B cell (primary cell): Measurements from ENCODE around the gene IGSF3. TPM values are rescaled to one million over a fixed set of nuclear protein-coding genes. Genes with fewer than 3 reads are reported as not detected.

ENCODE experiments used
- ATAC-seq: fragments of 200-7000 bp; cut with Tn5 transposase; one replicate; pipeline ENCODE4 v1.10.0; 2021; ENCODE audit warnings: low read depth, mild to moderate bottlenecking, moderate number of reproducible peaks, moderate library complexity
- CTCF ChIA-PET: fragments of 350-600 bp; sonication (Branson Sonifier 250); formaldehyde crosslinking; loops from one replicate; lab custom pipeline; 2021; ENCODE audit warnings: antibody characterized with exemption, inconsistent platforms; lab: Charles Lee
- POLR2A ChIA-PET: fragments of 350-600 bp; sonication (Branson Sonifier 250); formaldehyde crosslinking; loops from one replicate; lab custom pipeline; 2021; ENCODE audit warnings: antibody characterized with exemption; lab: Charles Lee
- DNase-seq: peaks from one replicate; pipeline ENCODE4 v3.0.0; 2013
- H2AFZ ChIP-seq: 2 replicates; pipeline ENCODE4 v1.6.1; 2012; ENCODE audit warnings: mild to moderate bottlenecking, low read depth, low read length; ENCODE audit not compliant: insufficient read depth, poor library complexity, severe bottlenecking
- H3K27ac ChIP-seq, 2 donors: 1 replicate in 1 of 2; 2 replicates in 1 of 2; pipeline ENCODE4 v1.5.1; 2012 to 2013; ENCODE audit warnings: low read length in 2 of 2, mild to moderate bottlenecking in 2 of 2, moderate library complexity in 1 of 2
- H3K27me3 ChIP-seq, 4 experiments: fragments of 200-600 bp in 1 of 4; sonication (generic) in 1 of 4; replicated peaks in 1 of 4; 1 replicate in 2 of 4; 2 replicates in 2 of 4; pipeline versions ENCODE4 v1.6.1 to v1.7.0; 2013 to 2016; ENCODE audit warnings: low read length in 3 of 4, mild to moderate bottlenecking in 2 of 4, mixed read lengths in 1 of 4, moderate library complexity in 1 of 4; ENCODE audit not compliant: insufficient read depth in 4 of 4, control insufficient read depth in 3 of 4; ENCODE audit errors: control extremely low read depth in 1 of 4
- H3K36me3 ChIP-seq, 2 experiments: replicated peaks in 1 of 2; 1 replicate in 1 of 2; 2 replicates in 1 of 2; pipeline versions ENCODE4 v1.6.1 to v1.7.1; 2013; ENCODE audit warnings: low read length in 1 of 2; ENCODE audit not compliant: insufficient read depth in 2 of 2, control insufficient read depth in 1 of 2; ENCODE audit errors: control extremely low read depth in 1 of 2, extremely low read depth in 1 of 2
- H3K4me1 ChIP-seq, 2 donors: fragments of 200-600 bp in 1 of 2; sonication (generic) in 1 of 2; 1 replicate in 1 of 2; 2 replicates in 1 of 2; pipeline versions ENCODE4 v1.5.1 to v1.6.1; 2013 to 2017; ENCODE audit warnings: low read length in 2 of 2; ENCODE audit not compliant: control insufficient read depth in 2 of 2, insufficient read depth in 2 of 2
- H3K4me2 ChIP-seq: replicated peaks from 2 replicates; pipeline ENCODE3; 2012; ENCODE audit warnings: mild to moderate bottlenecking, low read depth, low read length; ENCODE audit not compliant: poor library complexity, severe bottlenecking
- H3K4me3 ChIP-seq, 5 experiments: fragments of 200-600 bp in 1 of 5; sonication (generic) in 1 of 5; 1 replicate in 3 of 5; 2 replicates in 2 of 5; pipeline versions ENCODE4 v1.5.1 to v1.7.0; 2011 to 2016; ENCODE audit warnings: low read length in 4 of 5, mild to moderate bottlenecking in 4 of 5, low read depth in 2 of 5, control low read depth in 1 of 5, moderate library complexity in 1 of 5; ENCODE audit not compliant: insufficient read depth in 1 of 5; ENCODE audit errors: control extremely low read depth in 1 of 5, extremely low read depth in 1 of 5
- H3K79me2 ChIP-seq: fragments of 200-600 bp; sonication (generic); one replicate; pipeline ENCODE4 v1.6.0; 2016; ENCODE audit warnings: low read length; ENCODE audit not compliant: control insufficient read depth, insufficient read depth
- H3K9ac ChIP-seq: fragments of 200-600 bp; sonication (generic); 2 replicates; pipeline ENCODE4 v1.6.1; 2017; ENCODE audit warnings: mild to moderate bottlenecking, low read length, moderate library complexity
- H3K9me3 ChIP-seq, 3 donors: one replicate each; pipeline versions ENCODE4 v1.6.1 to v1.7.1; 2013; ENCODE audit warnings: low read length in 2 of 3; ENCODE audit not compliant: control insufficient read depth in 2 of 3, insufficient read depth in 1 of 3; ENCODE audit errors: control extremely low read depth in 1 of 3
- H4K20me1 ChIP-seq: 2 replicates; pipeline ENCODE4 v1.6.0; 2012; ENCODE audit warnings: mild to moderate bottlenecking, low read length; ENCODE audit not compliant: insufficient read depth, control insufficient read depth, poor library complexity, severe bottlenecking
- H3K27ac Mint-ChIP-seq: one replicate; pipeline ENCODE4 v1.8.0; 2021; ENCODE audit warnings: mixed read lengths
- H3K27me3 Mint-ChIP-seq: one replicate; pipeline ENCODE4 v1.8.0; 2021; ENCODE audit warnings: mixed read lengths
- H3K4me1 Mint-ChIP-seq: one replicate; pipeline ENCODE4 v1.8.0; 2021; ENCODE audit warnings: mixed read lengths
- H3K4me3 Mint-ChIP-seq: one replicate; pipeline ENCODE4 v1.8.0; 2021; ENCODE audit warnings: mixed read lengths
- H3K9me3 Mint-ChIP-seq: one replicate; pipeline ENCODE4 v1.8.0; 2022; ENCODE audit warnings: mixed read lengths; ENCODE audit not compliant: insufficient read depth
- CTCF ChIP-seq: fragments of 200-600 bp; IDR thresholded peaks from one replicate; pipeline ENCODE4 v1.8.0; 2022; ENCODE audit warnings: antibody characterized with exemption, mild to moderate bottlenecking
- EZH2 ChIP-seq: IDR thresholded peaks from 2 replicates; pipeline ENCODE4 v1.6.1; 2012; ENCODE audit warnings: borderline replicate concordance, low read depth, mild to moderate bottlenecking, moderate library complexity, low read length; ENCODE audit not compliant: insufficient read depth, poor library complexity, severe bottlenecking
- WGBS: methylation state at CpG from one replicate; pipeline ENCODE4 v1.1.5; 2013; ENCODE audit warnings: missing lambda C conversion rate; ENCODE audit not compliant: insufficient coverage; 5-methylcytosine and 5-hydroxymethylcytosine counted together
- intact Hi-C: fragments of 100-400 bp; cut with micrococcal nuclease; formaldehyde crosslinking; loops from one replicate; pipeline ENCODE4 v1.10.0; 2022
- polyA plus RNA-seq: library from polyadenylated mRNA; depleted of rRNA; stranded (reverse); fragments of >200 nt; gene quantifications from 2 replicates; pipeline ENCODE4 v1.2.3, GENCODE V29; 2012
- total RNA-seq, 2 donors: library from RNA; stranded (reverse); fragments of 120-200 nt in 1 of 2; gene quantifications; 1 replicate in 1 of 2; 2 replicates in 1 of 2; pipeline versions ENCODE4 v1.2.3 to v1.2.4, GENCODE V29; 2013 to 2022

Gene IGSF3
- total and polyA plus RNA-seq, 2 donors (not counting 1 experiment from before 2014, with no cell fraction given) = 0.49 TPM; not detected in 1

DNA sequence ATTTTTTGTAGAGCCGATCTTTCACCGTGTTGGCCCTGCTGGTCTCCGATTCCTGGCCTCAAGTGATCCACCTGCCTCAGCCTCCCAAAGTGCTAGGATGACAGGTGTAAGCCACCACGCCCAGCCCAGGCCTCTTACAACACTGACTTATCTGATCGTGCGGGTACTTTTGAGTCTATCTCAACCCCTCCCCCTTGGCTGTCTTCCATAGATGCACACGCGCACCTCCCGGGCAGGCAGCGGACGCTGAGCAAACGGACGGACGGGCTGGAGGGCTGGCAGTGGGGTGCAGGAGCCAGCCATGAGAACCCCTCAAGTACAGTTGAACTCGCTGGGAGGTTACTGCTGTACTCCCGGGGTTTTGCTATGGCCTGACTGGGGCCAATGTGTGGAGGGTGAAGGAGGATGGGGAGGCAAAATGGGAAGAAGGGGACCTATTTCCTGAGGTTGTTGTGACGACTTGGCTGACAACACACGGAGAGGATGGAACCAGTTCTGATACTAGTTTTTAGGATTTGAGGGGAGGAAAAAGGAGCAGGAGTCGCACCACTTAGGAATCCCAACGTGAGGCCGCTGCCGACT lies 97.7 kb downstream of the IGSF3 start:
- H3K4me2 ChIP-seq = peak overlapping the region; percentile 85
- peak overlapping the region; percentile 96 for H3K4me3 Mint-ChIP-seq
- peak overlapping the region; percentile 54 to 92 for H3K27ac ChIP-seq
- no peaks in the 10 kb centered on the region for H3K27me3 Mint-ChIP-seq
- CTCF ChIA-PET = interaction anchor here (1.1 to 3.9 kb wide), 5 partner anchors 12 to 85 kb away, joined by 3 to 27 read pairs (median 11); no protein-coding TSS in a partner anchor
- H3K27ac Mint-ChIP-seq = peak overlapping the region; percentile 94
- ATAC-seq = peak; percentile 5
- H3K4me1 Mint-ChIP-seq = peaks cover 67% of the 10 kb centered on the region
- H3K36me3 ChIP-seq = no peaks in the 10 kb centered on the region
- no peak for TF ChIP-seq EZH2
- no peak for TF ChIP-seq CTCF
- H3K4me1 ChIP-seq = peaks cover 9 to 33% of the 10 kb centered on the region in 2 donors
- peak overlapping the region; percentile 85 for H3K9ac ChIP-seq
- H3K9me3 ChIP-seq = peaks cover 0 to under 1% (median 0%) of the 10 kb centered on the region in 3 donors
- POLR2A ChIA-PET = interaction anchor here (0.6 to 1.8 kb wide), 3 partner anchors 12 to 71 kb away, joined by 4 to 10 read pairs (median 7); no protein-coding TSS in a partner anchor
- peaks cover 30% of the 10 kb centered on the region for H3K79me2 ChIP-seq
- H4K20me1 ChIP-seq = no peaks in the 10 kb centered on the region
- H3K27me3 ChIP-seq = no peaks in the 10 kb centered on the region
- H3K4me3 ChIP-seq = peak overlapping the region; percentile 39 to 95 (median 91)
- no peak for DNase-seq
- peaks cover 2% of the 10 kb centered on the region for H3K9me3 Mint-ChIP-seq
- intact Hi-C loops = loop anchor here (1.0 to 2.0 kb wide), 5 partner anchors 13 to 491 kb away; partner anchors contain the start of gene TTF2
- 15% methylated on average over 22 of the region's 22 CpGs for WGBS
- H2AFZ ChIP-seq = peak overlapping the region; percentile 82

DNA sequence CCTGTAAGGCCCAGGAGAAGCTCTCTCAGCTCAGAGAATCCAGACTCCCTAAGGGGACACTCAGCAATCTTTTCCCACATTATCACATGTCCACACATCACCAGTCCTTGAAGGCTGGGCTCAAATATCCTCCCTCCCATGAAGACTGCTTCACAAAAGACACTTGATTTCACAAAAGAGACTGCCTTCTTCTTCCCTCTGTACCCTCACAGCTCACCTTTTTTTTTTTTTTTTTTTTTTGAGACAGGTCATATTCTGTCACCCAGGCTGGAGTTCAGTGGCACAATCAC lies 98.2 kb downstream of the IGSF3 start:
- peaks cover 34% of the 10 kb centered on the region for H3K79me2 ChIP-seq
- peaks cover 66% of the 10 kb centered on the region for H3K4me1 Mint-ChIP-seq

More for the DNA sequence above, 98.2 kb downstream of the IGSF3 start:
- peaks cover 9 to 33% of the 10 kb centered on the region in 2 donors for H3K4me1 ChIP-seq
- no peaks in the 10 kb centered on the region for H3K36me3 ChIP-seq
- CTCF ChIA-PET = interaction anchor here (1.1 to 3.9 kb wide), 7 partner anchors 12 to 84 kb away, joined by 3 to 27 read pairs (median 4); no protein-coding TSS in a partner anchor
- H3K9ac ChIP-seq = no peak overlapping the region
- peaks cover 5% of the 10 kb centered on the region for H3K9me3 Mint-ChIP-seq
- no peaks in the 10 kb centered on the region for H3K27me3 Mint-ChIP-seq
- H3K27me3 ChIP-seq = no peaks in the 10 kb centered on the region
- peaks cover 0 to 6% (median 0%) of the 10 kb centered on the region in 3 donors for H3K9me3 ChIP-seq
- POLR2A ChIA-PET = interaction anchor here (0.6 to 1.8 kb wide), 3 partner anchors 12 to 70 kb away, joined by 4 to 10 read pairs (median 7); no protein-coding TSS in a partner anchor
- no peak overlapping the region for H2AFZ ChIP-seq
- TF ChIP-seq CTCF (no peak), EZH2 (no peak)
- no peaks in the 10 kb centered on the region for H4K20me1 ChIP-seq
- peak overlapping the region; percentile 94 for H3K27ac Mint-ChIP-seq
- DNase-seq (no peak), ATAC-seq (no peak)
- peak overlapping the region; percentile 96 for H3K4me3 Mint-ChIP-seq
- intact Hi-C loops = no loop called here
- peak overlapping the region in 1 of 2 donors; percentile 92 for H3K27ac ChIP-seq
- peak overlapping the region; percentile 85 for H3K4me2 ChIP-seq
- H3K4me3 ChIP-seq = peak overlapping the region in 3 of 5 experiments; percentile 91 to 95 (median 94)
